Heart right ventricle (tissue), 16 donors: Measurements from ENCODE around the gene TRABD2B. TPM values are rescaled to one million over a fixed set of nuclear protein-coding genes. Genes with fewer than 3 reads are reported as not detected.

Experiments used
- ATAC-seq, 8 donors: fragments of 200-7000 bp; cut with Tn5 transposase; one replicate each; pipeline ENCODE4 v1.9.1; 2020; ENCODE audit warnings: mild to moderate bottlenecking in 8 of 8, moderate library complexity in 8 of 8, moderate number of reproducible peaks in 1 of 8
- DNase-seq, 2 donors: peaks; one replicate each; pipeline ENCODE4 v3.0.0-alpha.2; 2020
- H3K27ac ChIP-seq, 10 donors: fragments of 200-600 bp; sonication (generic) in 2 of 10; one replicate each; pipeline versions ENCODE4 v1.5.0 to v1.8.0; 2020 to 2022; ENCODE audit warnings: mild to moderate bottlenecking in 3 of 10
- H3K27me3 ChIP-seq, 7 donors: fragments of 200-600 bp; one replicate each; pipeline ENCODE4 v1.8.0; 2021 to 2022; ENCODE audit warnings: mild to moderate bottlenecking in 2 of 7
- H3K36me3 ChIP-seq, 9 donors: fragments of 200-600 bp; sonication (generic) in 1 of 9; one replicate each; pipeline versions ENCODE4 v1.5.0 to v1.8.0; 2020 to 2022; ENCODE audit warnings: mild to moderate bottlenecking in 2 of 9
- H3K4me1 ChIP-seq, 9 donors: fragments of 200-600 bp; sonication (generic) in 1 of 9; one replicate each; pipeline versions ENCODE4 v1.5.0 to v1.8.0; 2020 to 2022; ENCODE audit warnings: mild to moderate bottlenecking in 4 of 9
- H3K4me3 ChIP-seq, 10 donors: fragments of 200-600 bp; sonication (generic) in 2 of 10; one replicate each; pipeline versions ENCODE4 v1.5.0 to v1.8.0; 2020 to 2022; ENCODE audit warnings: mild to moderate bottlenecking in 7 of 10, moderate library complexity in 2 of 10
- H3K9me3 ChIP-seq, 11 donors: fragments of 200-600 bp in 10 of 11; sonication (generic) in 2 of 11; one replicate each; pipeline versions ENCODE4 v1.5.0 to v1.8.0; 2013 to 2022; ENCODE audit warnings: mild to moderate bottlenecking in 2 of 11, control low read depth in 1 of 11, moderate library complexity in 1 of 11
- CTCF ChIP-seq, 9 donors: fragments of 200-600 bp; sonication (generic) in 2 of 9; IDR thresholded peaks; one replicate each; pipeline versions ENCODE4 v1.5.0 to v1.8.0; 2021 to 2022; ENCODE audit warnings: antibody characterized with exemption in 9 of 9, mild to moderate bottlenecking in 5 of 9, moderate library complexity in 1 of 9
- WGBS, 2 donors: extraction: QIAGEN DNeasy Blood & Tissue Kit; methylation state at CpG; one replicate each; pipeline ENCODE4 v1.1.7; 2013; ENCODE audit warnings: inconsistent platforms in 1 of 2; 5-methylcytosine and 5-hydroxymethylcytosine counted together
- intact Hi-C, 10 donors: fragments of 100-400 bp; cut with DNase I; formaldehyde crosslinking; loops; one replicate each; pipeline versions ENCODE4 v1.11.1 to v1.14.2; 2022
- polyA plus RNA-seq, 2 donors: library from polyadenylated mRNA; stranded (reverse); fragments of 200-250 nt; gene quantifications; one replicate each; pipeline ENCODE4 v1.2.3, GENCODE V29; 2013
- total RNA-seq, 10 donors: library from RNA; stranded (reverse); fragmentation: NEBNext Ultra II Directional in 3 of 10; extraction: Animal tissue kit (Norgen Biotek cat#: 25700) in 3 of 10; gene quantifications; one replicate each; pipeline versions ENCODE4 v1.2.1 to v1.2.4, GENCODE V29; 2021 to 2023
- donor health status: Arrhythmogenic right ventricular cardiomyopathy.
- donor health status: ischemic (EF 13 %, LVEDD 7.1; RV severe dilation, severe dysfunction).
- donor health status: healthy with polysubstance abuse.
- donor health status: DM: no; HTN: yes; CAD: no.
- donor health status: DM: no; HTN: no; CAD: no.
- donor health status: ischemic (EF 25% LVEDD 6.9; RV normal size, moderate dysfunction).
- donor health status: ischemic (EF 25% LVEDD 5.7; RV mildly dilated, moderate dysfunction).
- donor health status: healthy.
- donor health status: DM: yes; HTN: yes; CAD: no.
- donor health status: Ischemic cardiomyopathy.
- donor health status: ischemic (EF 35%, LVEDD 5.7; RV mildly dilated, moderate dysfunction).
- donor health status: nonischemic (EF 11% LVEDD 7.7; RV severe dilation, severe dysfunction).
- donor health status: DM: yes; HTN: yes; CAD: no.
- donor health status: PGD.
- donor health status: ischemic (EF 29% LVEDD 5.4; RV normal size, mild dysfunction).
- donor health status: nonischemic (EF 23%, LVEDD 6.1; RV moderate dilation, normal function).

The TRABD2B gene
- total and polyA plus RNA-seq, 12 donors: 0.21 to 1.1 (median 0.53) TPM

- no peaks in the 10 kb centered on the region for H3K9me3 ChIP-seq
- no peak for TF ChIP-seq CTCF (IDR thresholded peaks at IDR 0.05)
- intact Hi-C loops: loop anchor here in 6 of 10 donors (2.0 to 10.0 kb wide), 7 partner anchors 63 to 258 kb away; no protein-coding TSS in a partner anchor
- no peaks in the 10 kb centered on the region for H3K36me3 ChIP-seq
- 78 to 85% methylated on average over 8 of the region's 8 CpGs for WGBS, 2 donors
- peaks cover 0 to 32% (median 20%) of the 10 kb centered on the region in 9 donors for H3K4me1 ChIP-seq
- H3K27me3 ChIP-seq: peaks cover 3 to 67% (median 44%) of the 10 kb centered on the region in 7 donors
- H3K27ac ChIP-seq: peak overlapping the region in 1 of 10 donors; percentile 66
- DNase-seq (no peak), ATAC-seq (no peak)
- peak overlapping the region in 5 of 10 donors; percentile 58 to 72 (median 66) for H3K4me3 ChIP-seq
Observed at GRCh38 chr1:47995306-47996050, 1.7 kb downstream of the TRABD2B start.

DNA sequence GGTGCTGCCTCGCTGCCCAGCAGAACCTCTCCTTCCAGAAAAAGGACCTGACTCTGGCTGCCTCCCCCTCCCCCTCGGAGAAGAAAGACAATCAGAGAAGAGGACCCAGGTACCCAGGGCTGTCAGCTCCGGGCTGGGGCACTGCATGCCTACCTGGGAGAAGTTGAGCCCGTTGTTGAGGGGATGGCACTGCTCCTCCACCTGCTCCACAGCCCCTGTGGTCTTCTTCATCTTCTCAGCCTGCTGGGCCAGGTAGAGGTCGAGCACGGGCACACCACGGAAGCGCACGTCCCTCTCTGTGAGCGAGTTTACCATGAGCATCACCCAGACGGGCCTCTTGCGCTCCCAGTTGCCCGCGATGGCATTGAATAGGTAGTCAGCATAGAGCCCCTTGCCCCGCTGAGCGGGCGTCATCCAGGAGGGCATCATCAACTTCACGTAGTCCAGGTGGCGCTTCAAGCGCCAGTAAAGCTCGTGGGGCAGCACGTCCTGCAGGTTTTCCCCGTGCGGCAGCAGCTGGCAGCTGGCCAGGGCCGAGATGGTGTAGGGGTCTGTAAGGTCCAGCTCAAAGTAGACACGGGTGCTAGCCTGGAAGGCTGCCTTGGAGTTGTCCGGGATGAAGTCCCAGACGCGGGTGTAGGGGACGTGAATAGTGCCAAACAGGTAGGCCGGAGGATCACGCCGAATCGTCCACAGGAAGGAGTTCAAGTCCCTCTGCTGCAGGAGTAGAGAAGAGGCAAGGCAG lies 3.1 kb downstream of the TRABD2B start:
- H3K4me1 ChIP-seq: peaks cover 0 to 32% (median 20%) of the 10 kb centered on the region in 9 donors
- H3K27ac ChIP-seq: no peak overlapping the region
- H3K36me3 ChIP-seq: no peaks in the 10 kb centered on the region
- WGBS, 2 donors: 91% methylated on average over 34 of the region's 34 CpGs
- no peaks in the 10 kb centered on the region for H3K9me3 ChIP-seq
- no peak overlapping the region for H3K4me3 ChIP-seq
- peaks cover 3 to 55% (median 33%) of the 10 kb centered on the region in 7 donors for H3K27me3 ChIP-seq
- no peak for TF ChIP-seq CTCF (IDR thresholded peaks at IDR 0.05)
- ATAC-seq (no peak), DNase-seq (no peak)
- intact Hi-C loops: loop anchor here in 4 of 10 donors (5.0 to 10.0 kb wide), 4 partner anchors 209 to 257 kb away; no protein-coding TSS in a partner anchor

GRCh38 chr1:47993416-47993740 lies 3.8 kb downstream of the TRABD2B start:
- intact Hi-C loops: loop anchor here in 4 of 10 donors (5.0 to 10.0 kb wide), 4 partner anchors 209 to 256 kb away; no protein-coding TSS in a partner anchor

More at GRCh38 chr1:47993416-47993740, 3.8 kb downstream of the TRABD2B start:
- DNase-seq (no peak), ATAC-seq (no peak)
- WGBS, 2 donors: 88 to 96% methylated on average over 7 of the region's 7 CpGs
- H3K27ac ChIP-seq: peak overlapping the region in 2 of 10 donors; percentile 14 to 29
- H3K4me3 ChIP-seq: no peak overlapping the region
- no peak for TF ChIP-seq CTCF (IDR thresholded peaks at IDR 0.05)
- H3K9me3 ChIP-seq: no peaks in the 10 kb centered on the region
- no peaks in the 10 kb centered on the region for H3K36me3 ChIP-seq
- peaks cover 2 to 48% (median 26%) of the 10 kb centered on the region in 7 donors for H3K27me3 ChIP-seq
- H3K4me1 ChIP-seq: peaks cover 0 to 32% (median 20%) of the 10 kb centered on the region in 9 donors
